Activated CD4-positive, alpha-beta T cell treated with anti-CD3 and anti-CD28 coated beads, Interleukin-2, amount 10 ng/mL, durations not matched to agents 24 days and 14 days (primary cell): ENCODE results near the gene GOLGA6L1. TPM values are rescaled to one million over a fixed set of nuclear protein-coding genes. Genes with fewer than 3 reads are reported as not detected.

Source experiments
- DNase-seq: peaks from one replicate; pipeline ENCODE4 v3.0.0; 2022
- H3K27ac Mint-ChIP-seq: one replicate; pipeline ENCODE4 v1.8.0; 2022; ENCODE audit warnings: mild to moderate bottlenecking, mixed read lengths
- H3K27me3 Mint-ChIP-seq: one replicate; pipeline ENCODE4 v1.8.0; 2022; ENCODE audit warnings: mixed read lengths
- H3K36me3 Mint-ChIP-seq: one replicate; pipeline ENCODE4 v1.8.0; 2022; ENCODE audit warnings: low read depth, mild to moderate bottlenecking, mixed read lengths
- H3K4me1 Mint-ChIP-seq: one replicate; pipeline ENCODE4 v1.8.0; 2021; ENCODE audit warnings: mixed read lengths
- H3K4me3 Mint-ChIP-seq: one replicate; pipeline ENCODE4 v1.8.0; 2022; ENCODE audit warnings: mild to moderate bottlenecking, moderate library complexity, mixed read lengths
- H3K9me3 Mint-ChIP-seq: one replicate; pipeline ENCODE4 v1.8.0; 2021; ENCODE audit warnings: mixed read lengths
- intact Hi-C: fragments of 100-400 bp; cut with micrococcal nuclease; formaldehyde crosslinking; loops from one replicate; pipeline ENCODE4 v1.15.1; 2023
- total RNA-seq: library from RNA; stranded (reverse); gene quantifications from 2 replicates; pipeline ENCODE4 v1.2.3, GENCODE V29; 2022

GOLGA6L1 gene
- total RNA-seq, 1 donor from 2014 or later = not detected

DNA sequence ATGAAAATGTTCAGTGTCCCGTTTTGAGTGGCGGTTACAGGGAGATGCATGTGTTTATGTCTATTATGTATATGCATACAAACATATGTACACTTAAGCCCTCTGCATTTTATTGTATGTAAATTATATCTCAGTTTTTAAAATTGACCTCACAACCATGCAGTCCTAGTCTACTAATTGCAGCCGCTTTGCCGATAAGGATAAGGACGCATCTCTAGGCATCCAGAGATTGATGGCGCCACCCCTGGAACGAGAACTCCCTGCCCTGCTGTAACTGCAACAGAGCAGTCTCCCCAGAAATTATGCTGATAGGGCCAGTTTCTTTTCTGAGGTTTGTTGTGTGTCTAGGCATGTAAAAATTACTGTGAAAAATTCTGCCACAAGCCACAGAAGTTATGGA is 56.9 kb downstream of the GOLGA6L1 start:
- H3K9me3 Mint-ChIP-seq = no peaks in the 10 kb centered on the region
- DNase-seq = no peak
- H3K4me1 Mint-ChIP-seq = no peaks in the 10 kb centered on the region
- no peaks in the 10 kb centered on the region for H3K27me3 Mint-ChIP-seq
- no peak overlapping the region for H3K4me3 Mint-ChIP-seq
- H3K36me3 Mint-ChIP-seq = no peaks in the 10 kb centered on the region
- intact Hi-C loops = no loop called here
- H3K27ac Mint-ChIP-seq = no peak overlapping the region

Other genes starting within 250 kb of the GOLGA6L1 start
- 56.7 and 60.8 TPM in 2 replicates for gene CYFIP1, start 156.5 kb downstream of the GOLGA6L1 start, total RNA-seq
- gene TUBGCP5, start 97.3 kb downstream of the GOLGA6L1 start, total RNA-seq = 23.1 and 26.3 TPM in 2 replicates
- not detected in 2 replicates for gene GOLGA6L26, start 197.4 kb upstream of the GOLGA6L1 start, total RNA-seq
- 0.07 TPM in 2 replicates for gene GOLGA8S, start 217.9 kb upstream of the GOLGA6L1 start, total RNA-seq